ENCODE results near the gene ARX. TPM values are rescaled to one million over a fixed set of nuclear protein-coding genes. Genes with fewer than 3 reads are reported as not detected.

The ARX gene
- polyA plus RNA-seq, 3 donors, result not detected

- no peaks in the 10 kb centered on the region for H3K36me3 ChIP-seq (replicated peaks in 1 of 2; ENCODE audit: control insufficient read depth in 1 of 2, insufficient read depth in 2 of 2, low read length in 2 of 2)
- peaks cover 33 to 62% of the 10 kb centered on the region in 2 donors for H3K27me3 ChIP-seq (ENCODE audit: control insufficient read depth in 2 of 2, insufficient read depth in 2 of 2, low read length in 2 of 2)
- peaks cover 14% of the 10 kb centered on the region for H3K4me1 Mint-ChIP-seq
- H3K27ac ChIP-seq (ENCODE audit: low read depth in 1 of 2, low read length in 2 of 2), result no peak overlapping the region
- no peaks in the 10 kb centered on the region for H4K20me1 ChIP-seq (ENCODE audit: insufficient read depth, low read length)
- peaks cover 0 to 28% of the 10 kb centered on the region in 2 donors for H3K9me3 ChIP-seq (replicated peaks in 1 of 2; ENCODE audit: control insufficient read depth in 1 of 2, insufficient read depth in 1 of 2, low read length in 2 of 2)
- peak overlapping the region in 1 of 2 donors; percentile 77 for H3K4me3 Mint-ChIP-seq
- peaks cover 52 to 71% (median 64%) of the 10 kb centered on the region in 3 donors for H3K27me3 Mint-ChIP-seq (ENCODE audit: low read depth in 3 of 3)
- no peaks in the 10 kb centered on the region for H3K4me1 ChIP-seq (ENCODE audit: control insufficient read depth in 1 of 2, insufficient read depth in 2 of 2, low read length in 2 of 2)
- no peaks in the 10 kb centered on the region for H3K79me2 ChIP-seq (ENCODE audit: insufficient read depth, low read length)
- WGBS (ENCODE audit: insufficient coverage), result 3% methylated on average over 15 of the region's 40 CpGs
- peak overlapping the region in 2 of 7 donors; percentile 15 to 69 for H3K27ac Mint-ChIP-seq
- TF ChIP-seq, protein P1, sequence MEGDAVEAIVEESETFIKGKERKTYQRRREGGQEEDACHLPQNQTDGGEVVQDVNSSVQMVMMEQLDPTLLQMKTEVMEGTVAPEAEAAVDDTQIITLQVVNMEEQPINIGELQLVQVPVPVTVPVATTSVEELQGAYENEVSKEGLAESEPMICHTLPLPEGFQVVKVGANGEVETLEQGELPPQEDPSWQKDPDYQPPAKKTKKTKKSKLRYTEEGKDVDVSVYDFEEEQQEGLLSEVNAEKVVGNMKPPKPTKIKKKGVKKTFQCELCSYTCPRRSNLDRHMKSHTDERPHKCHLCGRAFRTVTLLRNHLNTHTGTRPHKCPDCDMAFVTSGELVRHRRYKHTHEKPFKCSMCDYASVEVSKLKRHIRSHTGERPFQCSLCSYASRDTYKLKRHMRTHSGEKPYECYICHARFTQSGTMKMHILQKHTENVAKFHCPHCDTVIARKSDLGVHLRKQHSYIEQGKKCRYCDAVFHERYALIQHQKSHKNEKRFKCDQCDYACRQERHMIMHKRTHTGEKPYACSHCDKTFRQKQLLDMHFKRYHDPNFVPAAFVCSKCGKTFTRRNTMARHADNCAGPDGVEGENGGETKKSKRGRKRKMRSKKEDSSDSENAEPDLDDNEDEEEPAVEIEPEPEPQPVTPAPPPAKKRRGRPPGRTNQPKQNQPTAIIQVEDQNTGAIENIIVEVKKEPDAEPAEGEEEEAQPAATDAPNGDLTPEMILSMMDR (IDR thresholded peaks at IDR 0.05), result no peak
- H3K36me3 Mint-ChIP-seq, result peaks cover 6 to 12% of the 10 kb centered on the region in 2 donors
- H3K4me3 ChIP-seq (replicated peaks in 1 of 3; ENCODE audit: low read depth in 2 of 3, low read length in 3 of 3), result no peak overlapping the region
- H3K4me2 ChIP-seq (replicated peaks; ENCODE audit: extremely low read depth, low read length, poor library complexity, severe bottlenecking), result no peak overlapping the region
- no peak overlapping the region for H3K9ac ChIP-seq (ENCODE audit: insufficient read depth, low read length, poor library complexity, severe bottlenecking)
- peaks cover 0 to 30% (median 10%) of the 10 kb centered on the region in 7 donors for H3K9me3 Mint-ChIP-seq
- no peak overlapping the region for H2AFZ ChIP-seq (ENCODE audit: insufficient read depth, low read depth, low read length, poor library complexity, severe bottlenecking)
- DNase-seq, result no peak
- intact Hi-C loops (cut with micrococcal nuclease), result no loop called here
Observed at GRCh38 chrX:25003066-25003849, 12.5 kb downstream of the ARX start.

- Mint-ChIP-seq H3K9me3 (peaks cover 0 to 27% (median 10%) of the 10 kb centered on the region in 7 donors), H3K27ac (no peak overlapping the region), H3K4me1 (peaks cover 14% of the 10 kb centered on the region), H3K27me3 (ENCODE audit: low read depth in 3 of 3) (peaks cover 48 to 64% (median 57%) of the 10 kb centered on the region in 3 donors), H3K36me3 (peaks cover 7 to 16% of the 10 kb centered on the region in 2 donors), H3K4me3 (peak overlapping the region in 1 of 2 donors; percentile 77)
- 0% methylated on average over 3 of the region's 33 CpGs for WGBS (ENCODE audit: insufficient coverage)
- Histone ChIP-seq H3K27ac (ENCODE audit: low read depth in 1 of 2, low read length in 2 of 2) (no peak overlapping the region), H3K36me3 (replicated peaks in 1 of 2; ENCODE audit: control insufficient read depth in 1 of 2, insufficient read depth in 2 of 2, low read length in 2 of 2) (no peaks in the 10 kb centered on the region), H3K9ac (ENCODE audit: insufficient read depth, low read length, poor library complexity, severe bottlenecking) (no peak overlapping the region), H3K4me3 (replicated peaks in 1 of 3; ENCODE audit: low read depth in 2 of 3, low read length in 3 of 3) (no peak overlapping the region), H3K4me1 (ENCODE audit: control insufficient read depth in 1 of 2, insufficient read depth in 2 of 2, low read length in 2 of 2) (no peaks in the 10 kb centered on the region), H3K4me2 (replicated peaks; ENCODE audit: extremely low read depth, low read length, poor library complexity, severe bottlenecking) (no peak overlapping the region), H3K9me3 (replicated peaks in 1 of 2; ENCODE audit: control insufficient read depth in 1 of 2, insufficient read depth in 1 of 2, low read length in 2 of 2) (peaks cover 0 to 21% of the 10 kb centered on the region in 2 donors), H4K20me1 (ENCODE audit: insufficient read depth, low read length) (no peaks in the 10 kb centered on the region), H3K79me2 (ENCODE audit: insufficient read depth, low read length) (no peaks in the 10 kb centered on the region), H3K27me3 (ENCODE audit: control insufficient read depth in 2 of 2, insufficient read depth in 2 of 2, low read length in 2 of 2) (peaks cover 27 to 56% of the 10 kb centered on the region in 2 donors), H2AFZ (ENCODE audit: insufficient read depth, low read depth, low read length, poor library complexity, severe bottlenecking) (no peak overlapping the region)
- no peak for DNase-seq
- TF ChIP-seq, protein P1 (IDR thresholded peaks at IDR 0.05), result no peak
- intact Hi-C loops (cut with micrococcal nuclease), result no loop called here
Observed at GRCh38 chrX:25002661-25003020, 13.1 kb downstream of the ARX start.

All from CD14-positive monocyte (primary cell).